Thyroid gland (tissue), 4 donors: ENCODE data around the gene ATXN7L1.

Experiments used
- POLR2A ChIP-seq, 2 donors: fragments of 450-650 bp; IDR thresholded peaks; one replicate each; pipeline ENCODE4 v1.6.1; 2017; ENCODE audit warnings: antibody characterized with exemption in 2 of 2, mild to moderate bottlenecking in 2 of 2, moderate library complexity in 1 of 2
- TF ChIP-seq, protein P1 (sequence below), 6 experiments: fragments of 200-600 bp in 3 of 6; fragments of 450-650 bp in 3 of 6; sonication (generic) in 3 of 6; IDR thresholded peaks; one replicate each; pipeline ENCODE4 v1.5.1; 2016 to 2019; ENCODE audit warnings: antibody characterized with exemption in 6 of 6, mild to moderate bottlenecking in 2 of 6, inconsistent platforms in 1 of 6, moderate library complexity in 1 of 6

DNA sequence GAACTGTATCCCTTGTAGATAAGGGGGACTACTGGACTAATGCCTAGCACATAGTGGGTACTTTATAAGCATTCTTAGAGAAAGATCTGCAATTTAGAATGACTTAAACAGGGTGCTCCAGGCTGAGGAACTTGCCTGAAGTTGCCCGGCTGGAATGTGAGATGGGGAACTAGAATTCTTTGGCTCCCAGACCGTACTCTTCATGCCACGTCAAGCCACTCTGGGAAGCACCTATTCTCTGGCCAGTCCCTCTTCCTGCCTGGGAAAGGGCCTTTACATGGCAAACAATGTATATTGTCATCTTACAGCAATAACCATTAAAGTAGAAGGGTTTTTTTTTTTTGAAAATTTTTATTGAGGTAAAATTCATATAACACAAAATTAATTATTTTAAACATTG is 34.5 kb downstream of the ATXN7L1 start:
- TF ChIP-seq, protein P1, sequence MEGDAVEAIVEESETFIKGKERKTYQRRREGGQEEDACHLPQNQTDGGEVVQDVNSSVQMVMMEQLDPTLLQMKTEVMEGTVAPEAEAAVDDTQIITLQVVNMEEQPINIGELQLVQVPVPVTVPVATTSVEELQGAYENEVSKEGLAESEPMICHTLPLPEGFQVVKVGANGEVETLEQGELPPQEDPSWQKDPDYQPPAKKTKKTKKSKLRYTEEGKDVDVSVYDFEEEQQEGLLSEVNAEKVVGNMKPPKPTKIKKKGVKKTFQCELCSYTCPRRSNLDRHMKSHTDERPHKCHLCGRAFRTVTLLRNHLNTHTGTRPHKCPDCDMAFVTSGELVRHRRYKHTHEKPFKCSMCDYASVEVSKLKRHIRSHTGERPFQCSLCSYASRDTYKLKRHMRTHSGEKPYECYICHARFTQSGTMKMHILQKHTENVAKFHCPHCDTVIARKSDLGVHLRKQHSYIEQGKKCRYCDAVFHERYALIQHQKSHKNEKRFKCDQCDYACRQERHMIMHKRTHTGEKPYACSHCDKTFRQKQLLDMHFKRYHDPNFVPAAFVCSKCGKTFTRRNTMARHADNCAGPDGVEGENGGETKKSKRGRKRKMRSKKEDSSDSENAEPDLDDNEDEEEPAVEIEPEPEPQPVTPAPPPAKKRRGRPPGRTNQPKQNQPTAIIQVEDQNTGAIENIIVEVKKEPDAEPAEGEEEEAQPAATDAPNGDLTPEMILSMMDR (IDR thresholded peaks at IDR 0.05) = no peak
- TF ChIP-seq POLR2A (IDR thresholded peaks at IDR 0.05) = no peak
